HEK293 (cell line): ENCODE measurements around the gene SHLD1.

Source experiments
- GLI4 ChIP-seq: fragments of 450-650 bp; formaldehyde crosslinking; IDR thresholded peaks from 2 replicates; pipeline ENCODE4 v1.5.1; 2016; ENCODE audit warnings: missing biosample characterization, missing genetic modification characterization
- KLF10 ChIP-seq: fragments of 450-650 bp; IDR thresholded peaks from 2 replicates; pipeline ENCODE4 v1.5.1; 2018; ENCODE audit warnings: missing biosample characterization, mild to moderate bottlenecking, missing genetic modification characterization
- RBAK ChIP-seq: fragments of 450-650 bp; formaldehyde crosslinking; IDR thresholded peaks from 2 replicates; pipeline ENCODE4 v1.5.1; 2016; ENCODE audit warnings: missing biosample characterization, missing genetic modification characterization
- WT1 ChIP-seq: fragments of 450-650 bp; formaldehyde crosslinking; IDR thresholded peaks from 2 replicates; pipeline ENCODE4 v1.5.1; 2016; ENCODE audit warnings: missing biosample characterization, missing genetic modification characterization
- ZBTB48 ChIP-seq: fragments of 450-650 bp; formaldehyde crosslinking; IDR thresholded peaks from 2 replicates; pipeline ENCODE4 v1.5.1; 2016; ENCODE audit warnings: missing biosample characterization, missing genetic modification characterization
- ZNF121 ChIP-seq: fragments of 450-650 bp; formaldehyde crosslinking; IDR thresholded peaks from 2 replicates; pipeline ENCODE4 v1.5.1; 2016; ENCODE audit warnings: missing biosample characterization, missing genetic modification characterization
- ZNF155 ChIP-seq: fragments of 450-650 bp; formaldehyde crosslinking; IDR thresholded peaks from 2 replicates; pipeline ENCODE4 v1.5.1; 2016; ENCODE audit warnings: missing biosample characterization, missing genetic modification characterization
- ZNF48 ChIP-seq: fragments of 450-650 bp; formaldehyde crosslinking; IDR thresholded peaks from 2 replicates; pipeline ENCODE4 v1.5.1; 2016; ENCODE audit warnings: missing biosample characterization, missing genetic modification characterization
- ZNF544 ChIP-seq: fragments of 450-650 bp; formaldehyde crosslinking; IDR thresholded peaks from 2 replicates; pipeline ENCODE4 v1.5.0; 2017; ENCODE audit warnings: missing biosample characterization, missing genetic modification characterization
- ZNF600 ChIP-seq: fragments of 450-650 bp; formaldehyde crosslinking; IDR thresholded peaks from 2 replicates; pipeline ENCODE4 v1.5.1; 2016; ENCODE audit warnings: missing biosample characterization, missing genetic modification characterization
- ZNF623 ChIP-seq: fragments of 450-650 bp; formaldehyde crosslinking; IDR thresholded peaks from 2 replicates; pipeline ENCODE4 v1.5.1; 2016; ENCODE audit warnings: missing biosample characterization, missing genetic modification characterization
- TF ChIP-seq, protein P1 (sequence below): fragments of 450-650 bp; formaldehyde crosslinking; IDR thresholded peaks from 2 replicates; pipeline ENCODE4 v1.5.1; 2016; ENCODE audit warnings: missing biosample characterization, missing genetic modification characterization
- TF ChIP-seq, protein P2 (sequence below): fragments of 450-650 bp; formaldehyde crosslinking; IDR thresholded peaks from 2 replicates; pipeline ENCODE4 v1.5.1; 2016; ENCODE audit warnings: missing biosample characterization, missing genetic modification characterization
- TF ChIP-seq, protein P3 (sequence below): sonication (generic); formaldehyde crosslinking; IDR thresholded peaks from 2 replicates; pipeline ENCODE4 v1.8.1; 2022; ENCODE audit warnings: mild to moderate bottlenecking, moderate library complexity, missing genetic modification reagents

DNA sequence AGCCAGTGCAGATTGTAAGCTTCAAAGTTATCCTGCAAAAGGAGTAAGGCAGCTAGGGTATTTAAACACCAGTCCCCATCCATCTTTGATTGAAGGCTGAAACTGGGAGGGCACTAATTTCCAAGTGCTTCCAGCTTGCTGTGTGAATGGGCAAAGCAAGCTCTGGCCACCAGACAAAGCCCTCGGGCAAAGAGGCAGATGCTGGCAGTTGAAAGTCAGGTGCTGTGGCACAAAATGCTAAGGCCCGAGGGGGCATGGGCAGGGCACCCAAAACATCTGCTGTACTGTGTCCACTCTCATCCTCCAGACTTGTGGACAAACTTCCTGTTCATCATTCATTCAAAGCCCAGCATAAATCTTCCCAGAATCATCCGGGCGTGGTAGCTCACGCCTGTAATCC lies 137.2 kb downstream of the SHLD1 start:
- no peak for TF ChIP-seq KLF10 (tag by site-specific recombination)
- TF ChIP-seq, protein P1, sequence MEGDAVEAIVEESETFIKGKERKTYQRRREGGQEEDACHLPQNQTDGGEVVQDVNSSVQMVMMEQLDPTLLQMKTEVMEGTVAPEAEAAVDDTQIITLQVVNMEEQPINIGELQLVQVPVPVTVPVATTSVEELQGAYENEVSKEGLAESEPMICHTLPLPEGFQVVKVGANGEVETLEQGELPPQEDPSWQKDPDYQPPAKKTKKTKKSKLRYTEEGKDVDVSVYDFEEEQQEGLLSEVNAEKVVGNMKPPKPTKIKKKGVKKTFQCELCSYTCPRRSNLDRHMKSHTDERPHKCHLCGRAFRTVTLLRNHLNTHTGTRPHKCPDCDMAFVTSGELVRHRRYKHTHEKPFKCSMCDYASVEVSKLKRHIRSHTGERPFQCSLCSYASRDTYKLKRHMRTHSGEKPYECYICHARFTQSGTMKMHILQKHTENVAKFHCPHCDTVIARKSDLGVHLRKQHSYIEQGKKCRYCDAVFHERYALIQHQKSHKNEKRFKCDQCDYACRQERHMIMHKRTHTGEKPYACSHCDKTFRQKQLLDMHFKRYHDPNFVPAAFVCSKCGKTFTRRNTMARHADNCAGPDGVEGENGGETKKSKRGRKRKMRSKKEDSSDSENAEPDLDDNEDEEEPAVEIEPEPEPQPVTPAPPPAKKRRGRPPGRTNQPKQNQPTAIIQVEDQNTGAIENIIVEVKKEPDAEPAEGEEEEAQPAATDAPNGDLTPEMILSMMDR (tag by site-specific recombination): no peak
- TF ChIP-seq ZNF155 (tag by site-specific recombination): no peak
- TF ChIP-seq ZNF121 (tag by site-specific recombination): no peak
- TF ChIP-seq ZNF48 (tag by site-specific recombination): no peak
- TF ChIP-seq GLI4 (tag by site-specific recombination): no peak
- TF ChIP-seq ZNF623 (tag by site-specific recombination): no peak
- no peak for TF ChIP-seq ZNF544
- TF ChIP-seq, protein P2, sequence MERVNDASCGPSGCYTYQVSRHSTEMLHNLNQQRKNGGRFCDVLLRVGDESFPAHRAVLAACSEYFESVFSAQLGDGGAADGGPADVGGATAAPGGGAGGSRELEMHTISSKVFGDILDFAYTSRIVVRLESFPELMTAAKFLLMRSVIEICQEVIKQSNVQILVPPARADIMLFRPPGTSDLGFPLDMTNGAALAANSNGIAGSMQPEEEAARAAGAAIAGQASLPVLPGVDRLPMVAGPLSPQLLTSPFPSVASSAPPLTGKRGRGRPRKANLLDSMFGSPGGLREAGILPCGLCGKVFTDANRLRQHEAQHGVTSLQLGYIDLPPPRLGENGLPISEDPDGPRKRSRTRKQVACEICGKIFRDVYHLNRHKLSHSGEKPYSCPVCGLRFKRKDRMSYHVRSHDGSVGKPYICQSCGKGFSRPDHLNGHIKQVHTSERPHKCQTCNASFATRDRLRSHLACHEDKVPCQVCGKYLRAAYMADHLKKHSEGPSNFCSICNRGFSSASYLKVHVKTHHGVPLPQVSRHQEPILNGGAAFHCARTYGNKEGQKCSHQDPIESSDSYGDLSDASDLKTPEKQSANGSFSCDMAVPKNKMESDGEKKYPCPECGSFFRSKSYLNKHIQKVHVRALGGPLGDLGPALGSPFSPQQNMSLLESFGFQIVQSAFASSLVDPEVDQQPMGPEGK (tag by site-specific recombination): no peak
- TF ChIP-seq ZNF600 (tag by site-specific recombination): no peak
- TF ChIP-seq WT1: no peak
- no peak for TF ChIP-seq RBAK (tag by site-specific recombination)
- TF ChIP-seq ZBTB48 (tag by site-specific recombination): no peak
- TF ChIP-seq, protein P3, sequence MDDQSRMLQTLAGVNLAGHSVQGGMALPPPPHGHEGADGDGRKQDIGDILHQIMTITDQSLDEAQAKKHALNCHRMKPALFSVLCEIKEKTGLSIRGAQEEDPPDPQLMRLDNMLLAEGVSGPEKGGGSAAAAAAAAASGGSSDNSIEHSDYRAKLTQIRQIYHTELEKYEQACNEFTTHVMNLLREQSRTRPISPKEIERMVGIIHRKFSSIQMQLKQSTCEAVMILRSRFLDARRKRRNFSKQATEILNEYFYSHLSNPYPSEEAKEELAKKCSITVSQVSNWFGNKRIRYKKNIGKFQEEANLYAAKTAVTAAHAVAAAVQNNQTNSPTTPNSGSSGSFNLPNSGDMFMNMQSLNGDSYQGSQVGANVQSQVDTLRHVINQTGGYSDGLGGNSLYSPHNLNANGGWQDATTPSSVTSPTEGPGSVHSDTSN: no peak
